ENCODE results near the gene ZMPSTE24. TPM values are rescaled to one million over a fixed set of nuclear protein-coding genes. Genes with fewer than 3 reads are reported as not detected.

Gene ZMPSTE24
- total RNA-seq, 4 donors from 2014 or later, result 37.4 to 49.8 (median 48.9) TPM

DNA sequence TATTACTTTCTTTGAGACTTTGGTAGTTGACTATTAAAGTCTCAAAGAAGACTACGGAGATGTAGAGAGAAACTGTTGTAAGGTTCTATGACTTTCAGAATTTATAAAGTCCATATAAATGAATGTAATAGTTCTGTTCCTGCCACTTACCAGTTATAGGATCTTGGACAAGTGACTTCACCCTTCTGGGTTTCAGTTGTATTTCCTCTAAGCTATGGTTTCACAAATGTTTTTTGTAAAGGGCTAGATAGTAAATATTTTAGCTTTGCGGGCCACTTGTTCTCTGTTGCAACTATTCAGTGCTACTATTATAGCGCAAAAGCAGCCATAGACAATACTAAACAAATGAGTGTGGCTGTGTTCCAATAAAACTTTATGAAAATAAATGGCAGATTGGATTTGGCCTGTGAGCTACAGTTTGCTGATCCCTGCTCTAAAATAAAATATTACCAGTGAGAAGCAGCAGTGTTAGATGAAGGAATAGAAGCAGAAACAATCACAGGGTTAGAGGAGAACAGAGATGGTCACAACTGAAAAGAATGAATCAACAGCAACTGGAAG is 14.7 kb downstream of the ZMPSTE24 start:
- whole genome bisulfite sequencing, result 98% methylated on average over 3 of the region's 3 CpGs
- intact Hi-C loops (cut with DNase I), result no loop called here
- no peak for DNase-seq (ENCODE audit: extremely low spot score)
- no peak for TF ChIP-seq EP300 (IDR thresholded peaks at IDR 0.05)
- TF ChIP-seq POLR2AphosphoS5 (IDR thresholded peaks at IDR 0.05), result no peak
- TF ChIP-seq, protein P1, sequence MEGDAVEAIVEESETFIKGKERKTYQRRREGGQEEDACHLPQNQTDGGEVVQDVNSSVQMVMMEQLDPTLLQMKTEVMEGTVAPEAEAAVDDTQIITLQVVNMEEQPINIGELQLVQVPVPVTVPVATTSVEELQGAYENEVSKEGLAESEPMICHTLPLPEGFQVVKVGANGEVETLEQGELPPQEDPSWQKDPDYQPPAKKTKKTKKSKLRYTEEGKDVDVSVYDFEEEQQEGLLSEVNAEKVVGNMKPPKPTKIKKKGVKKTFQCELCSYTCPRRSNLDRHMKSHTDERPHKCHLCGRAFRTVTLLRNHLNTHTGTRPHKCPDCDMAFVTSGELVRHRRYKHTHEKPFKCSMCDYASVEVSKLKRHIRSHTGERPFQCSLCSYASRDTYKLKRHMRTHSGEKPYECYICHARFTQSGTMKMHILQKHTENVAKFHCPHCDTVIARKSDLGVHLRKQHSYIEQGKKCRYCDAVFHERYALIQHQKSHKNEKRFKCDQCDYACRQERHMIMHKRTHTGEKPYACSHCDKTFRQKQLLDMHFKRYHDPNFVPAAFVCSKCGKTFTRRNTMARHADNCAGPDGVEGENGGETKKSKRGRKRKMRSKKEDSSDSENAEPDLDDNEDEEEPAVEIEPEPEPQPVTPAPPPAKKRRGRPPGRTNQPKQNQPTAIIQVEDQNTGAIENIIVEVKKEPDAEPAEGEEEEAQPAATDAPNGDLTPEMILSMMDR (IDR thresholded peaks at IDR 0.05), result no peak
- no peak for TF ChIP-seq POLR2A (IDR thresholded peaks at IDR 0.05; ENCODE audit: low read depth)
- Histone ChIP-seq H3K27ac (replicated peaks in 1 of 4) (no peak overlapping the region), H3K4me3 (no peak overlapping the region), H3K36me3 (peaks cover 39 to 86% (median 63%) of the 10 kb centered on the region in 4 donors), H3K4me1 (peaks cover 8 to 34% (median 14%) of the 10 kb centered on the region in 4 donors), H3K9me3 (no peaks in the 10 kb centered on the region), H3K27me3 (no peaks in the 10 kb centered on the region)

DNA sequence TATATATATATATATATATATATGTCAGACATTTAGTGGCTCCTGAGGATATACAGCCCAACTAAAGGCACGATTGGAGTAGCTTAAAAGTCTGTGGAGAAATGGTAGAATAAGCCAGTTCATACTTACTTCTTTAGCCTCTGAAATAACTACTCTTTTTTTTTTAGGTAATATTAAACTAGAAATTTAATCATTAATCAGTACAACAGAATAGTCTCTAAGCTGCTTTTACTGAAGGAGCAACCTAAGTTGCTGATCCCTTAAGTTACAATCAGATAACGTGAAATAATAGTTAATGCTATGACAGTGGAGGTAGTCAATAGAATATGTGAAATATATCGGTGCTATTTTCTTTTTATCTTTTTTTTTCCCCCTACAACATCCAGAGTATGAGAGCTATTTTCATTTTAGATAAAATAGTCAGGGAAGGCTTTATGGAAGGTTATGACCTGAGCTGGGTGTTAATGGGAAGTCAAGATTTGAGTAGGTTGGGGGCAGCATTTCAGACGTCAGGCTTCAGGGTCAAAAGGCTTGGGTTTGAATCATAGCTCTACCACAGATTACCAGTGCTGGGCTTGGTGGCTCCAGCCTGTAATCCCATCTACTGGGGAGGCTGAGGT is 15.6 kb downstream of the ZMPSTE24 start:
- H3K36me3 ChIP-seq, result peaks cover 31 to 78% (median 57%) of the 10 kb centered on the region in 4 donors
- H3K27me3 ChIP-seq, result no peaks in the 10 kb centered on the region
- intact Hi-C loops (cut with DNase I), result no loop called here
- TF ChIP-seq POLR2A (IDR thresholded peaks at IDR 0.05; ENCODE audit: low read depth) (no peak), EP300 (IDR thresholded peaks at IDR 0.05) (no peak), POLR2AphosphoS5 (IDR thresholded peaks at IDR 0.05) (no peak)
- TF ChIP-seq, protein P1 (IDR thresholded peaks at IDR 0.05), result no peak
- peaks cover 5 to 24% (median 6%) of the 10 kb centered on the region in 4 donors for H3K4me1 ChIP-seq
- H3K27ac ChIP-seq (replicated peaks in 1 of 4), result no peak overlapping the region
- DNase-seq (ENCODE audit: extremely low spot score), result no peak
- no peak overlapping the region for H3K4me3 ChIP-seq
- 90% methylated on average over 4 of the region's 4 CpGs for WGBS
- no peaks in the 10 kb centered on the region for H3K9me3 ChIP-seq

DNA sequence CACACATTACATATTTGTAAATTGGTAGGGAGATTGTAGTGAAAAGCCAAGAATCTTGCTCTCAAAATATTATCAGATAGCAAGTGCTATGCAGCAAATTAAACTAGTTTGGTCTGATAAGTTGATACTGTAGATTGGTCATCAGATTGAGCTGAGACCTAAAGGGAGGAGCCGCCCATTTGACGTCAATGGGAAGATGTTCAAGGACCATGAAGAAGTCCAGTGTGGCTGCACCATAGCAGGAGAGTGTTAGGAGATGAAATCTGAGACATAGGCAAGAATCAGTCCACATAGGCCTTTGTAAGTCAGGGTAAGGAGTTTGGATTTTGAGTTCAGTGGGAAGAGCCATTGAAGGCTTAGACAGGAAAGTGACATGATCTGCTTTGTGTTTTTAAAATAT is 16.3 kb downstream of the ZMPSTE24 start:
- DNase-seq (ENCODE audit: extremely low spot score), result no peak
- Histone ChIP-seq H3K4me3 (no peak overlapping the region), H3K4me1 (peaks cover 0 to 20% (median 3%) of the 10 kb centered on the region in 4 donors), H3K9me3 (no peaks in the 10 kb centered on the region), H3K27ac (replicated peaks in 1 of 4) (no peak overlapping the region), H3K27me3 (no peaks in the 10 kb centered on the region), H3K36me3 (peaks cover 25 to 78% (median 55%) of the 10 kb centered on the region in 4 donors)
- WGBS, result 88% methylated on average over 2 of the region's 2 CpGs
- TF ChIP-seq POLR2AphosphoS5 (IDR thresholded peaks at IDR 0.05) (no peak), EP300 (IDR thresholded peaks at IDR 0.05) (no peak), POLR2A (IDR thresholded peaks at IDR 0.05; ENCODE audit: low read depth) (no peak)
- TF ChIP-seq, protein P1 (IDR thresholded peaks at IDR 0.05), result no peak
- intact Hi-C loops (cut with DNase I), result no loop called here

DNA sequence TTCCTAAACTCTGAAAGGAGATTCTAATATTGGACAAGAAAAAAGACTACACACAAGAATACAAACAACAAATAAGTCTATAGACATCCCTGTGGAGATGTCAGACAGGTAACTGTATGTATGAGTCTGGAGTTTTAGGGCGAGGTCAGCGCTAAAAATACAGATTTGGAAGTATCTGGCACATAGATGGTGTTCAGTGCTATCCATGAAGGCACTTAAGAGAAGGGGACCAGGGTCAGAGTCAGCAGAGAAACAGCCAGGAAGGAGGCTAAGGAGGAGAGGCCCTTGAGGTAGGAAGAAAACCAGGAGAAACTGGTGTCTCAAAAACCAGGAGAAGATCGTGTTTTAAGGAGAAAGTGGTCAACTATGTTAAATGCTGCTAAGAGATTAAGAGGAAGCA is 18.1 kb downstream of the ZMPSTE24 start:
- DNase-seq (ENCODE audit: extremely low spot score), result no peak

More for the DNA sequence above, 18.1 kb downstream of the ZMPSTE24 start:
- Histone ChIP-seq H3K27me3 (no peaks in the 10 kb centered on the region), H3K4me3 (no peak overlapping the region), H3K4me1 (peaks cover 0 to 6% (median 1%) of the 10 kb centered on the region in 4 donors), H3K9me3 (no peaks in the 10 kb centered on the region), H3K36me3 (peaks cover 25 to 78% (median 48%) of the 10 kb centered on the region in 4 donors), H3K27ac (replicated peaks in 1 of 4) (no peak overlapping the region)
- 100% methylated on average over 3 of the region's 3 CpGs for WGBS
- TF ChIP-seq, protein P1 (IDR thresholded peaks at IDR 0.05), result no peak
- no peak for TF ChIP-seq POLR2A (IDR thresholded peaks at IDR 0.05; ENCODE audit: low read depth)
- no peak for TF ChIP-seq EP300 (IDR thresholded peaks at IDR 0.05)
- no peak for TF ChIP-seq POLR2AphosphoS5 (IDR thresholded peaks at IDR 0.05)
- intact Hi-C loops (cut with DNase I), result no loop called here
